CD4-positive, alpha-beta T cell treated with Interleukin-2 at 100 ng/mL for 4 hours (primary cell): Measurements from ENCODE around the gene CCDC6.
A peak's percentile ranks its signal among the peaks of the same experiment; 100 is the strongest.
"Not testable (repeated sequence)": the region's sequence is repeated elsewhere in the genome, so short reads cannot be mapped to it uniquely, and the experiment has no call there.

Source experiments
- DNase-seq: peaks from one replicate; pipeline ENCODE4 v3.0.0-alpha.2; 2020; ENCODE audit warnings: low spot score

The CCDC6 gene

GRCh38 chr10:59808896-59809643 lies 97.3 kb downstream of the CCDC6 start:
- peak; percentile 55 for DNase-seq

GRCh38 chr10:59807629-59808620 lies 98.4 kb downstream of the CCDC6 start:
- no peak for DNase-seq

- no peak for DNase-seq
Measured at GRCh38 chr10:59805014-59805413, 101.3 kb downstream of the CCDC6 start.

GRCh38 chr10:59804220-59804619 lies 102.1 kb downstream of the CCDC6 start:
- no peak for DNase-seq

GRCh38 chr10:59803714-59804113 lies 102.6 kb downstream of the CCDC6 start:
- no peak for DNase-seq

- no peak for DNase-seq
Measured at GRCh38 chr10:59801171-59801570, 105.2 kb downstream of the CCDC6 start.

- no peak for DNase-seq
Measured at GRCh38 chr10:59799421-59799820, 106.9 kb downstream of the CCDC6 start.

- DNase-seq = no peak
Measured at GRCh38 chr10:59793919-59794318, 112.4 kb downstream of the CCDC6 start.

- DNase-seq = no peak
Measured at GRCh38 chr10:59792812-59793211, 113.5 kb downstream of the CCDC6 start.

- DNase-seq = no peak
Measured at GRCh38 chr10:59791601-59792000, 114.8 kb downstream of the CCDC6 start.

GRCh38 chr10:59790080-59790479 lies 116.3 kb downstream of the CCDC6 start:
- not testable (repeated sequence) for DNase-seq

GRCh38 chr10:59788914-59789313 lies 117.4 kb downstream of the CCDC6 start:
- not testable (repeated sequence) for DNase-seq

- not testable (repeated sequence) for DNase-seq
Measured at GRCh38 chr10:59787032-59787431, 119.3 kb downstream of the CCDC6 start.

GRCh38 chr10:59785476-59785875 lies 120.9 kb downstream of the CCDC6 start:
- not testable (repeated sequence) for DNase-seq

- no peak for DNase-seq
Measured at GRCh38 chr10:59781511-59781910, 124.8 kb downstream of the CCDC6 start.

- no peak for DNase-seq
Measured at GRCh38 chr10:59779756-59780533, 126.4 kb downstream of the CCDC6 start.

- DNase-seq = no peak
Measured at GRCh38 chr10:59774451-59774850, 131.9 kb downstream of the CCDC6 start.

- DNase-seq = no peak
Measured at GRCh38 chr10:59773088-59773487, 133.3 kb downstream of the CCDC6 start.

- DNase-seq = no peak
Measured at GRCh38 chr10:59771162-59771807, 135.1 kb downstream of the CCDC6 start.

- no peak for DNase-seq
Measured at GRCh38 chr10:59770689-59771088, 135.7 kb downstream of the CCDC6 start.

- DNase-seq = no peak
Measured at GRCh38 chr10:59762505-59762904, 143.9 kb downstream of the CCDC6 start.

GRCh38 chr10:59757966-59758365 lies 148.4 kb downstream of the CCDC6 start:
- DNase-seq = no peak
